ENCODE measurements around the gene SLC35F1. TPM values are rescaled to one million over a fixed set of nuclear protein-coding genes. Genes with fewer than 3 reads are reported as not detected.

SLC35F1 gene
- total and polyA plus RNA-seq, 2 donors (not counting 1 experiment from before 2014, with no cell fraction given) = not detected

GRCh38 chr6:117951783-117952182 is 44.7 kb downstream of the SLC35F1 start:
- Histone ChIP-seq H3K4me2 (replicated peaks; ENCODE audit: low read depth, low read length, poor library complexity, severe bottlenecking) (no peak overlapping the region), H3K9ac (ENCODE audit: low read length) (no peak overlapping the region), H3K4me3 (ENCODE audit: control extremely low read depth in 1 of 5, extremely low read depth in 1 of 5, insufficient read depth in 1 of 5, low read depth in 2 of 5, low read length in 4 of 5) (no peak overlapping the region), H3K27ac (ENCODE audit: low read length in 2 of 2) (no peak overlapping the region), H3K27me3 (replicated peaks in 1 of 4; ENCODE audit: control extremely low read depth in 1 of 4, control insufficient read depth in 3 of 4, insufficient read depth in 4 of 4, low read length in 3 of 4) (no peaks in the 10 kb centered on the region), H3K9me3 (ENCODE audit: control extremely low read depth in 1 of 3, control insufficient read depth in 2 of 3, insufficient read depth in 1 of 3, low read length in 2 of 3) (no peaks in the 10 kb centered on the region), H2AFZ (ENCODE audit: insufficient read depth, low read depth, low read length, poor library complexity, severe bottlenecking) (no peak overlapping the region), H3K36me3 (replicated peaks in 1 of 2; ENCODE audit: control extremely low read depth in 1 of 2, control insufficient read depth in 1 of 2, extremely low read depth in 1 of 2, insufficient read depth in 2 of 2, low read length in 1 of 2) (no peaks in the 10 kb centered on the region), H4K20me1 (ENCODE audit: control insufficient read depth, insufficient read depth, low read length, poor library complexity, severe bottlenecking) (no peaks in the 10 kb centered on the region), H3K79me2 (ENCODE audit: control insufficient read depth, insufficient read depth, low read length) (no peaks in the 10 kb centered on the region), H3K4me1 (ENCODE audit: control insufficient read depth in 2 of 2, insufficient read depth in 2 of 2, low read length in 2 of 2) (no peaks in the 10 kb centered on the region)
- Mint-ChIP-seq H3K4me3 (no peak overlapping the region), H3K4me1 (no peaks in the 10 kb centered on the region), H3K27ac (no peak overlapping the region), H3K27me3 (no peaks in the 10 kb centered on the region), H3K9me3 (ENCODE audit: insufficient read depth) (no peaks in the 10 kb centered on the region)
- ATAC-seq (ENCODE audit: low read depth) = no peak
- POLR2A ChIA-PET = no interaction called here
- CTCF ChIA-PET = no interaction called here
- no peak for TF ChIP-seq CTCF (IDR thresholded peaks at IDR 0.05)
- TF ChIP-seq EZH2 (IDR thresholded peaks at IDR 0.05; ENCODE audit: borderline replicate concordance, insufficient read depth, low read depth, low read length, poor library complexity, severe bottlenecking) = no peak
- intact Hi-C loops (cut with micrococcal nuclease) = no loop called here
- 40% methylated on average over 3 of the region's 3 CpGs for WGBS (ENCODE audit: insufficient coverage)
- no peak for DNase-seq

GRCh38 chr6:117955684-117956256 is 48.7 kb downstream of the SLC35F1 start:
- H3K9me3 ChIP-seq (ENCODE audit: control extremely low read depth in 1 of 3, control insufficient read depth in 2 of 3, insufficient read depth in 1 of 3, low read length in 2 of 3) = no peaks in the 10 kb centered on the region
- intact Hi-C loops (cut with micrococcal nuclease) = no loop called here
- H3K4me1 Mint-ChIP-seq = no peaks in the 10 kb centered on the region
- no peak overlapping the region for H3K4me2 ChIP-seq (replicated peaks; ENCODE audit: low read depth, low read length, poor library complexity, severe bottlenecking)
- POLR2A ChIA-PET = no interaction called here
- no peaks in the 10 kb centered on the region for H3K36me3 ChIP-seq (replicated peaks in 1 of 2; ENCODE audit: control extremely low read depth in 1 of 2, control insufficient read depth in 1 of 2, extremely low read depth in 1 of 2, insufficient read depth in 2 of 2, low read length in 1 of 2)
- no peak overlapping the region for H3K27ac ChIP-seq (ENCODE audit: low read length in 2 of 2)
- TF ChIP-seq EZH2 (IDR thresholded peaks at IDR 0.05; ENCODE audit: borderline replicate concordance, insufficient read depth, low read depth, low read length, poor library complexity, severe bottlenecking) = no peak
- no peak overlapping the region for H3K4me3 ChIP-seq (ENCODE audit: control extremely low read depth in 1 of 5, extremely low read depth in 1 of 5, insufficient read depth in 1 of 5, low read depth in 2 of 5, low read length in 4 of 5)
- CTCF ChIA-PET = no interaction called here
- H3K27me3 ChIP-seq (replicated peaks in 1 of 4; ENCODE audit: control extremely low read depth in 1 of 4, control insufficient read depth in 3 of 4, insufficient read depth in 4 of 4, low read length in 3 of 4) = no peaks in the 10 kb centered on the region
- H4K20me1 ChIP-seq (ENCODE audit: control insufficient read depth, insufficient read depth, low read length, poor library complexity, severe bottlenecking) = no peaks in the 10 kb centered on the region
- H3K79me2 ChIP-seq (ENCODE audit: control insufficient read depth, insufficient read depth, low read length) = no peaks in the 10 kb centered on the region
- H3K27me3 Mint-ChIP-seq = no peaks in the 10 kb centered on the region
- DNase-seq (no peak), ATAC-seq (ENCODE audit: low read depth) (no peak)
- no peaks in the 10 kb centered on the region for H3K4me1 ChIP-seq (ENCODE audit: control insufficient read depth in 2 of 2, insufficient read depth in 2 of 2, low read length in 2 of 2)
- H3K9ac ChIP-seq (ENCODE audit: low read length) = no peak overlapping the region
- H2AFZ ChIP-seq (ENCODE audit: insufficient read depth, low read depth, low read length, poor library complexity, severe bottlenecking) = no peak overlapping the region
- no peak overlapping the region for H3K27ac Mint-ChIP-seq
- no peaks in the 10 kb centered on the region for H3K9me3 Mint-ChIP-seq (ENCODE audit: insufficient read depth)
- WGBS (ENCODE audit: insufficient coverage) = 100% methylated on average over 1 of the region's 2 CpGs
- no peak overlapping the region for H3K4me3 Mint-ChIP-seq
